GM23248 (cell line): ENCODE results near the gene ZKSCAN4.

Experiments used
- EZH2 ChIP-seq: fragments of 200-600 bp; sonication (generic); IDR thresholded peaks from 2 replicates; pipeline ENCODE4 v1.6.1; 2018; ENCODE audit warnings: antibody characterized with exemption, mild to moderate bottlenecking; ENCODE audit not compliant: insufficient read depth, poor library complexity, severe bottlenecking
- EZH2phosphoT487 ChIP-seq: fragments of 200-600 bp; sonication (generic); IDR thresholded peaks from 2 replicates; pipeline ENCODE4 v1.6.1; 2018; ENCODE audit warnings: antibody characterized with exemption, moderate library complexity, mild to moderate bottlenecking, low read depth; ENCODE audit not compliant: insufficient read depth

DNA sequence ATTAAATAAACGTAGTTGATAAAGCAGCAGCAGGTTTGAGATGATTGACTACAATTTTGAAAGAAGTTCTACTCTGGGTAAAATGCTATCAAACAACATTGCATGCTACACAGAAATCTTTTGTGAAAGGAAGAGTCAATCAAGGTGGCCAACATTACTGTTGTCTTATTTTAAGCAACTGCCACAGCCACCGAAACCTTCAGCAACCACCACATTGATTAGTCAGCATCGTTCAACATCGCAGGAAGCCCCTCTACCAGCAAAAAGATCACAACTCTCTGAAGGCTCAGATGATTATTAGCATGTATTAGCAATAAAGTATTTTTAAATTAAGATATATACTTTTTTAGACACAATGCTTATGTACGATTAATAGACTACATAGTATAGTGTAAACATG is 43.3 kb upstream of the ZKSCAN4 start:
- TF ChIP-seq EZH2 (no peak), EZH2phosphoT487 (no peak)
